ENCODE data around the gene GGT6.

DNA sequence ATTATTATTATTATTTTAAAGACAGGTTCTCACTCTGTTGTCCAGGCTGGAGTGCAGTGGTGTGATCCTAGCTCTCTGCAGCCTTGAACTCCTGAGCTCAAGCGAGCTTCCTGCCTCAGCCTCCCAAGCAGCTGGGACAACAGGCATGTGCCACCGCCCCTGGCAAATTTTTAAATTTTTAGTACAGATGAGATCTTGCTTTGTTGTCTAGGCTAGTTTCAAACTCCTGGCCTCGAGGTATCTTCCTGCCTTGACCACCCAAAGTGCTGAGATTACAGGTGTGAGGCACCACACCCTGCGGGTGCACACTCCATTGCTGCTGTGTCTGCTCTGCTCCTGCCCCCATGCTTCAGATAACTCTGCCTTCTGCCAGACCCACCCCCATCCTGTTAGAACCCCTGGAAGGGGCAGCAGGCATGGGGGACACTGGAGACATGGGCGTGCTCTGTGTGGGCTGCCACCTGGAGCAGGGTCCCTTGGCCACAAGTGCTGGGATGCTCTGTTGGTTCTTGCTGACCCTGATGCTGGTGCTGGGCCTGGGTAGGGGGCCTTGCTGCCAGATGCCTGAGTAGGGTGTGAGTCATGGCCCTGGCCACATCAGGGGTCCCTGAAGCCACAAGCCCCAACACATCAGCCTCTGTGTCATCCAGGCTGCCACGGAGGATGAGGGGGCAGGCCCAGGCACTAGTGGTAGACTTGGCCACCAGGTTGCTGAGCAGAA lies 2.6 kb downstream of the GGT6 start:
- TF ChIP-seq, protein P1, sequence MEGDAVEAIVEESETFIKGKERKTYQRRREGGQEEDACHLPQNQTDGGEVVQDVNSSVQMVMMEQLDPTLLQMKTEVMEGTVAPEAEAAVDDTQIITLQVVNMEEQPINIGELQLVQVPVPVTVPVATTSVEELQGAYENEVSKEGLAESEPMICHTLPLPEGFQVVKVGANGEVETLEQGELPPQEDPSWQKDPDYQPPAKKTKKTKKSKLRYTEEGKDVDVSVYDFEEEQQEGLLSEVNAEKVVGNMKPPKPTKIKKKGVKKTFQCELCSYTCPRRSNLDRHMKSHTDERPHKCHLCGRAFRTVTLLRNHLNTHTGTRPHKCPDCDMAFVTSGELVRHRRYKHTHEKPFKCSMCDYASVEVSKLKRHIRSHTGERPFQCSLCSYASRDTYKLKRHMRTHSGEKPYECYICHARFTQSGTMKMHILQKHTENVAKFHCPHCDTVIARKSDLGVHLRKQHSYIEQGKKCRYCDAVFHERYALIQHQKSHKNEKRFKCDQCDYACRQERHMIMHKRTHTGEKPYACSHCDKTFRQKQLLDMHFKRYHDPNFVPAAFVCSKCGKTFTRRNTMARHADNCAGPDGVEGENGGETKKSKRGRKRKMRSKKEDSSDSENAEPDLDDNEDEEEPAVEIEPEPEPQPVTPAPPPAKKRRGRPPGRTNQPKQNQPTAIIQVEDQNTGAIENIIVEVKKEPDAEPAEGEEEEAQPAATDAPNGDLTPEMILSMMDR (conservative IDR thresholded peaks at IDR 0.05; ENCODE audit: low read length): no peak
- no peak for TF ChIP-seq EZH2phosphoT487 (IDR thresholded peaks at IDR 0.05; ENCODE audit: borderline replicate concordance)
